Pancreas (tissue), 10 donors: ENCODE results near the gene GPC3. TPM values are rescaled to one million over a fixed set of nuclear protein-coding genes. Genes with fewer than 3 reads are reported as not detected.

ENCODE experiments used
- ATAC-seq, 4 donors: fragments of 200-7000 bp; cut with Tn5 transposase; one replicate each; pipeline versions ENCODE4 v1.8.0 to v1.9.1; 2020; ENCODE audit warnings: mild to moderate bottlenecking in 4 of 4, moderate library complexity in 4 of 4
- DNase-seq, 6 donors: peaks; one replicate each; pipeline ENCODE4 v3.0.0-alpha.2; 2020
- FAIRE-seq: peaks from 2 replicates; lab custom pipeline; 2012; peaks lifted over from hg19 to GRCh38; lab: Jason Lieb, UNC
- H3K27ac ChIP-seq, 4 donors: fragments of 200-600 bp; sonication (generic); 1 replicate in 3 of 4; 2 replicates in 1 of 4; pipeline versions ENCODE4 v1.5.0 to v1.8.0; 2020
- H3K27me3 ChIP-seq, 4 donors: fragments of 200-600 bp; one replicate each; pipeline ENCODE4 v1.8.0; 2021
- H3K36me3 ChIP-seq, 3 donors: fragments of 200-600 bp; sonication (generic) in 1 of 3; one replicate each; pipeline versions ENCODE4 v1.5.0 to v1.8.0; 2020 to 2021
- H3K4me1 ChIP-seq, 3 donors: fragments of 200-600 bp; one replicate each; pipeline ENCODE4 v1.8.0; 2021
- H3K4me3 ChIP-seq, 4 donors: fragments of 200-600 bp; sonication (generic) in 2 of 4; one replicate each; pipeline versions ENCODE4 v1.5.0 to v1.8.0; 2020 to 2021
- H3K9me3 ChIP-seq, 4 donors: fragments of 200-600 bp; one replicate each; pipeline ENCODE4 v1.8.0; 2021
- WGBS, 2 donors: extraction: QIAGEN DNeasy Blood & Tissue Kit; methylation state at CpG; one replicate each; pipeline ENCODE4 v1.1.7; 2013; 5-methylcytosine and 5-hydroxymethylcytosine counted together
- intact Hi-C, 3 donors: fragments of 100-400 bp; cut with DNase I; formaldehyde crosslinking; loops; one replicate each; pipeline versions ENCODE4 v1.11.1 to v1.14.2; 2022
- polyA plus RNA-seq, 2 donors: library from polyadenylated mRNA; stranded (reverse); fragments of 200-250 nt; gene quantifications; one replicate each; pipeline ENCODE4 v1.2.3, GENCODE V29; 2013
- total RNA-seq, 6 donors: library from RNA; stranded (reverse); fragmentation: NEBNext Ultra II Directional in 4 of 6; extraction: Animal tissue kit (Norgen Biotek cat#: 25700) in 4 of 6; gene quantifications; one replicate each; pipeline versions ENCODE4 v1.2.1 to v1.2.4, GENCODE V29; 2021 to 2023
- TF ChIP-seq, protein P1 (sequence below), 4 donors: fragments of 200-600 bp; sonication (generic) in 3 of 4; IDR thresholded peaks; one replicate each; pipeline versions ENCODE4 v1.5.0 to v1.8.0; 2021; ENCODE audit warnings: antibody characterized with exemption in 4 of 4
- donor health status: healthy with polysubstance abuse.
- donor health status: DM: no; HTN: no; CAD: no; lungs with moderate emphysema.
- donor health status: DM: no; HTN: no; CAD: no.
- donor health status: control.
- donor health status: control.
- donor health status: Bipolar disorder and iron deficiency.
- donor health status: DM: yes; HTN: yes; CAD: no.
- donor health status: DM: no; HTN: no; CAD: no.
- donor health status: DM: no; HTN: no; CAD: no.
- donor health status: DM: yes; HTN: yes; CAD: no.

Gene GPC3
- total and polyA plus RNA-seq, 8 donors, result 0.95 to 18.6 (median 2.7) TPM

GRCh38 chrX:133984857-133985163, 584 bp downstream of the GPC3 start:
- DNase-seq, result peak in 1 of 6 donors; percentile 51
- no peak for ATAC-seq
- no peak for FAIRE-seq
- Histone ChIP-seq H3K36me3 (no peaks in the 10 kb centered on the region), H3K4me1 (no peaks in the 10 kb centered on the region), H3K27me3 (peaks cover 0 to 7% (median 0%) of the 10 kb centered on the region in 4 donors), H3K4me3 (peak overlapping the region in 1 of 4 donors; percentile 39), H3K27ac (no peak overlapping the region), H3K9me3 (no peaks in the 10 kb centered on the region)
- intact Hi-C loops, result no loop called here
- 8 to 31% methylated on average over 16 of the region's 16 CpGs for WGBS, 2 donors
- TF ChIP-seq, protein P1, sequence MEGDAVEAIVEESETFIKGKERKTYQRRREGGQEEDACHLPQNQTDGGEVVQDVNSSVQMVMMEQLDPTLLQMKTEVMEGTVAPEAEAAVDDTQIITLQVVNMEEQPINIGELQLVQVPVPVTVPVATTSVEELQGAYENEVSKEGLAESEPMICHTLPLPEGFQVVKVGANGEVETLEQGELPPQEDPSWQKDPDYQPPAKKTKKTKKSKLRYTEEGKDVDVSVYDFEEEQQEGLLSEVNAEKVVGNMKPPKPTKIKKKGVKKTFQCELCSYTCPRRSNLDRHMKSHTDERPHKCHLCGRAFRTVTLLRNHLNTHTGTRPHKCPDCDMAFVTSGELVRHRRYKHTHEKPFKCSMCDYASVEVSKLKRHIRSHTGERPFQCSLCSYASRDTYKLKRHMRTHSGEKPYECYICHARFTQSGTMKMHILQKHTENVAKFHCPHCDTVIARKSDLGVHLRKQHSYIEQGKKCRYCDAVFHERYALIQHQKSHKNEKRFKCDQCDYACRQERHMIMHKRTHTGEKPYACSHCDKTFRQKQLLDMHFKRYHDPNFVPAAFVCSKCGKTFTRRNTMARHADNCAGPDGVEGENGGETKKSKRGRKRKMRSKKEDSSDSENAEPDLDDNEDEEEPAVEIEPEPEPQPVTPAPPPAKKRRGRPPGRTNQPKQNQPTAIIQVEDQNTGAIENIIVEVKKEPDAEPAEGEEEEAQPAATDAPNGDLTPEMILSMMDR (IDR thresholded peaks at IDR 0.05), result no peak

DNA sequence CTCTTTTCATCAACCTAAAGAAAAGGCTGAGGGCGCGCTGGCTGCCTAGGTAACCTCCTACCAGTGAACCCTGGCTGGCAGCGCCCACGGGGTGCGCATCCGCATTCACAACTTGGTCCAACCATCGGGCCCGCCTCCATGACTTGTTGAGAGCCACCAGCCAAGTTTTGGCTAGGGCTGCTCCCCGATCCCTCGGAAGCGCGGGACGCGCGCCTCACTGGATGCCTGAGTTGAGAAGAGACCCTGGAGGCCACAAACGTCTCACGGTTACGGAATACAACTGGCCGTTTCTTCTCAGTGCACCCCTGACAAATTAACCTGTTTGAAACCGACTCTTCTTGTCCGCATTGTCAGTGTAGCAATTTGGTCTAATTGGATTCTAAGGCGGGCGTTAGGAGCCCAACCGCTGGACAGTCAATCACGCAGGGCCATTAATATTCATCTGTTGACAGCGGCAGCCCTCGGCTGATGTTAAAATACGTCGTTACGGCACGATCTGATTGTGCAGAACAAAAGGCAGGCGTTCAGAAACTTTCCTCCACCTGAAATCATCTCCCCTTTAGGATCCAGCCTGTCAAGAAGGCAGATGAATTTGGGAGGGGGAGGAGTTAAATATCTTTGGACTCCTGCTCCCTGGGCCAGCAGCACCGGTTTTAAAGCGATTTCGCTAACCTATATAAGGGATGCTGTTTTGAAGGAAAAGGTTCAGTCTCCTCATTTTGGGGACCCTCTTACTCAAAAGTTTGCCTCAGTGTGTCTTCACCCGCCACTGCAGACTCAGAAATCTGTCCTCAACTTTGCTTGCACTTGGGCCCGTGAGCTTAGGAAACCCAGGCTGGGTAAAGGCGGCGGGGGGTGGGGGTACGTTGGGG, 1.2 kb downstream of the GPC3 start:
- FAIRE-seq, result no peak
- TF ChIP-seq, protein P1 (IDR thresholded peaks at IDR 0.05), result no peak
- intact Hi-C loops, result no loop called here
- no peak for DNase-seq
- H3K4me1 ChIP-seq, result no peaks in the 10 kb centered on the region
- no peak for ATAC-seq
- 53 to 55% methylated on average over 40 of the region's 40 CpGs for WGBS, 2 donors
- peaks cover 0 to 7% (median 0%) of the 10 kb centered on the region in 4 donors for H3K27me3 ChIP-seq
- no peak overlapping the region for H3K27ac ChIP-seq
- no peaks in the 10 kb centered on the region for H3K36me3 ChIP-seq
- H3K4me3 ChIP-seq, result peak overlapping the region in 1 of 4 donors; percentile 39
- H3K9me3 ChIP-seq, result no peaks in the 10 kb centered on the region

- Histone ChIP-seq H3K36me3 (no peaks in the 10 kb centered on the region), H3K4me3 (no peak overlapping the region), H3K27ac (no peak overlapping the region), H3K4me1 (no peaks in the 10 kb centered on the region), H3K27me3 (peaks cover 0 to 9% (median 0%) of the 10 kb centered on the region in 4 donors), H3K9me3 (no peaks in the 10 kb centered on the region)
- no peak for DNase-seq
- no peak for ATAC-seq
- TF ChIP-seq, protein P1 (IDR thresholded peaks at IDR 0.05), result no peak
- 60 to 84% methylated on average over 8 of the region's 8 CpGs for WGBS, 2 donors
- no peak for FAIRE-seq
- intact Hi-C loops, result no loop called here
These were observed 2.0 kb downstream of the GPC3 start for GRCh38 chrX:133983256-133983973.

GRCh38 chrX:133981924-133982323, 3.5 kb downstream of the GPC3 start:
- Histone ChIP-seq H3K4me1 (no peaks in the 10 kb centered on the region), H3K36me3 (no peaks in the 10 kb centered on the region), H3K27me3 (peaks cover 0 to 12% (median 0%) of the 10 kb centered on the region in 4 donors), H3K4me3 (no peak overlapping the region), H3K27ac (no peak overlapping the region), H3K9me3 (no peaks in the 10 kb centered on the region)
- TF ChIP-seq, protein P1 (IDR thresholded peaks at IDR 0.05), result no peak
- ATAC-seq (no peak), DNase-seq (no peak), FAIRE-seq (no peak)
- 41 to 46% methylated on average over 3 of the region's 3 CpGs for whole genome bisulfite sequencing, 2 donors
- intact Hi-C loops, result no loop called here
